Caki2 (cell line): ENCODE data around the gene PGAP1. TPM values are rescaled to one million over a fixed set of nuclear protein-coding genes. Genes with fewer than 3 reads are reported as not detected.
A peak's percentile ranks its signal among the peaks of the same experiment; 100 is the strongest.
"Not testable (repeated sequence)": the region's sequence is repeated elsewhere in the genome, so short reads cannot be mapped to it uniquely, and the experiment has no call there.

Experiments
- DNase-seq: peaks from one replicate; pipeline ENCODE4 v3.0.0-alpha.2; 2015; ENCODE audit warnings: low read depth
- in situ Hi-C: cut with HindIII; loops from 2 replicates; pipeline ENCODE4 v1.10.0; 2016; ENCODE audit warnings: low sequenced_read_pairs, low pct_unique_long_range_greater_than_20kb, mixed read lengths
- total RNA-seq: library from RNA; depleted of rRNA; stranded (reverse); fragments of >200 nt; shearing (Covaris generic); gene quantifications from 2 replicates; pipeline ENCODE4 v1.2.3, GENCODE V29; 2014; ENCODE audit warnings: low replicate concordance

The PGAP1 gene
- total RNA-seq, 1 experiment from 2014 or later: 1.5 TPM

DNA sequence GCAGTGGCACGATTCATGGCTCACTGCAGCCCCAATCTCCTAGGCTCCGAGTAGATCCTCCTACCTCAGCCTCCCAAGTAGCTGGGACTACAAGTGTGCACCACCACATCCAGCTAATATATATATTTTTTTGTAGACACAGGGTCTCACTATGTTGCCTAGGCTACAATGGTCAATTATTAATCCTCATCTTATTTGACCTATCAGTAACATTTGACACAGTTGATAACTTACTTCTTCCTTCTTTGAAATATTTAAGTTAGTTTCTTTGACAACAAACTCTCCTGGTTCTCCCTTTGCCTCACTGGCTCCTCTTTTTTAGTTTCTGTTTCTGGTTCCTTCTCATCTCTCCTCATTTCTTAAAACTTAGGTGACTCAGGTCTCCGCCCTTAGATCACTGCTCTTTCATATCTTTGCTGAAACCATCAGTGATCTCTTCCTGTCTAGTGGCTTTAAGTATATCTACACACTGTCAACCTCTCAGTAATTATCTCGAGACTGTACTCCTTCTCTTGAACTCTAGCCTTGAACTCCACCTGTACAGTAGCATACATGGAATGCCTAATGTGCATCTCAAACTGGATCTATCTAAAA, 11.5 kb downstream of the PGAP1 start:
- no peak for DNase-seq
- in situ Hi-C loops: no loop called here

DNA sequence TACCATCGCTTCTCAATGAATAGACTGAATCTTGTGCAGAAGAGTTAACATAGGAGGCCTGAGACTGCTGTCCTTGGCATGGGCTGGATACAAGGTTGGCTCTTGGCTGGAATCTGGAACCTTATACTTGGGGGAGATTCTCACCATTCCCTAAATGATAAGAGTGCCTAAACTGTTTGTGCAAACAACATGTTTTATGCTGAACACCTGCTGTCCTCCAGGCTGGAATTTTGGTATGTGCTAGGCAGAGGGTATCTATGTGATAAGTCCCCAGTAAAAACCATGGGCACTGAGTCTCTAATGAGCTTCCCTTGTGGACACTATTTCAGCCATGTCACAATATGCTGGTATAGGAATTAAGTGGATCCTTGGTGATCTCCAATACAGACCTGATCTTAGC, 12.8 kb downstream of the PGAP1 start:
- in situ Hi-C loops: no loop called here
- no peak for DNase-seq

DNA sequence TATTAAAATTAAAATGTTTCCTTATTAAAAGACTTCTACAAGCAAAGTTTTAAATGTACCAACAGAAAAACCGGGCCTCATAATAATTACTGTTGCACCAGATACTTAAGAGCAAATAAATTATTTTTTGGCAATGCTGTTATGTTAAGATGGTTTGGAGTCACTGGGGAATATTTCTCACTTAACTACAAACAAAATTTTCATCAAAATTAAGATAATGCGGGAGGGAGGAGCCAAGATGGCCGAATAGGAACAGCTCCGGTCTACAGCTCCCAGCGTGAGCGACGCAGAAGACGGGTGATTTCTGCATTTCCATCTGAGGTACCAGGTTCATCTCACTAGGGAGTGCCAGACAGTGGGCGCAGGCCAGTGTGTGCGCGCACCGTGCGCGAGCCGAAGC, 21.1 kb downstream of the PGAP1 start:
- in situ Hi-C loops, DNase-seq: not testable (repeated sequence)

DNA sequence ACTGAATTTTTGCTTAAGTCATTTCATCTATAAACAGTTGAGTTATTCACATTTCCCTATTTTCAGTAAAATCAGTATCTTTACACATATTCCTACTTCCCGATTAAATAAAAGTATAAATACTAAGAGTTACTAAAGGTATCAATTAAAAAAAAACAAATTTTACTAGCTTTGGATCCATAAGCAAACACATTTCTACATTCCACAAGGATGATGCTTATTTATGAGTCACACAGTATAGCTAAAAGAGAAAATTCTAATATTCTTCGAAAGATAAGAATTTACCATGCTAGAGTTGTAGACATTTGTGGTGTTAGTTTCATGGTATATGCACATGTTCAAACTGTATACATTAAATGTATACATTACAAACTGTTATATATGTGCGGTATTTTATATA, 23.7 kb downstream of the PGAP1 start:
- DNase-seq: no peak
- in situ Hi-C loops: no loop called here

DNA sequence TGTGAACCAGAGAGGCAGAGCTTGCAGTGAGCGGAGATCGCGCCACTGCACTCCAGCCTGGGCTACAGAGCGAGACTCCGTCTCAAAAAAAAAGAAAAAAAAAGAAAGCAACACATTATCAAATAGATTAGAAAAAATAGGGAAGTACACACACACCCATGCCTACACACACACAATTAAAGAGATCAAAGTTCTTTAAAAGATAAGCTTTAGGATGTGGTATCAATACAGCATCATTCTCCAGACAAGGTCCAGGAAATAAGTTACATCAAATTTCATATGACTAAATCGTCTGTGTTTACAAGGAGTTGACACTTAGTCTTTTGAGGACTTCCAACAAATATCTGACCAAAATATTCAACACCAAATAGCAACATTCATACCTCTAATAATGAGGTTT, 25.7 kb downstream of the PGAP1 start:
- DNase-seq: no peak
- in situ Hi-C loops: no loop called here

DNA sequence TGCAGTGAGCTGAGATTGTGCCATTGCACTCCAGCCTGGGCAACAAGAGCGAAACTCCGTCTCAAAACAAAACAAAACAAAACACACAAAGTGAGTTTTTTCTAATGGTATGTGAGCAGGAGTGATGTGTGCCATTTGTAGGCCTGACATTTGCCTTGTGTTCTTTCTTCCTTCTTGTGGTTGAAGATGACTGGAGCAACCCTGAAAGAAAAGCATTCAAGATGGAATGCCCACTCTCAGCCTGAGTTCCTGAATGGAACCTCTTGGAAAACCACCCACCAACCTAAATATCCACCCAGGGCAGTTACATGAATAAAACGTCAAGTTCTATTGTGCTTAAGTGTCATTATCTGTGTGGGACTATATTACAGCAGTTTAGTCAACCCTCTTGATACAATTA, 26.5 kb downstream of the PGAP1 start:
- DNase-seq: no peak
- in situ Hi-C loops: no loop called here

DNA sequence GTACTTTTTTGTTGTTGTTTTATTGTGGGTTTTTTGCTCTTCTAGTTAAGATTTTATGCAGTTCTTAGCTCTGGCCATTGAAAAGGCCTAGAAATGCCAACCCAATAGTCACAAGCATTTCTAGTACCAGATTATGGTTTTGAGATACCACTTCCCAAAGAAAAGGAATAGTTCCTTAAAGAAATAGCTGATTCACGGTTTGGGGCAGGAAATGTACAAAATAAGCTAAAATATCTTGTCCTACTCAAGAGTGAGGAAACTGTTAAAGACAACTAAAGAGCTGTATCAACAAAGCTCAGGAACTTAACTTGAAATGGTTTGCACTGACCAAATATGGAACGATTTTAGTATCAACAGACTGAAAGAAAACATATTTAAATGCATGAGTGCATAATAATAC, 35.4 kb downstream of the PGAP1 start:
- in situ Hi-C loops: no loop called here
- no peak for DNase-seq

DNA sequence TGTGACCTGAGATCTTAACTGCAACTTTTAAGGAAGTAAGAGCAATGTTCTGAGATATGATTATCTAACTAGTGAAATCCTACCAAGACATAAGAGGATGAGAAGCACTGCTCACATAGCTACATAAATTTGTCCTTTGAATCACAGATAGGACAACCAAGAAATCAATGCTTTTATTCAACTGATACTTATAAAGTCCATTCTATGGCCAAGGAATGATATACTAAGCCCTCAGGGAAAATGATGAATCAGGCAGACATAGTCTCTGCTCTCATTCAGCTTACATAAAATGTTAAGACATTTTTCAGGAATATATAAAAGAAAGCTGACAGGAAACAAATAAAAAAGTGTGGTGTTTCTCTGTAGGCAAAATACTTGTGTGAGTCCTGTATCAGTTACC, 39.1 kb downstream of the PGAP1 start:
- no peak for DNase-seq
- in situ Hi-C loops: no loop called here

DNA sequence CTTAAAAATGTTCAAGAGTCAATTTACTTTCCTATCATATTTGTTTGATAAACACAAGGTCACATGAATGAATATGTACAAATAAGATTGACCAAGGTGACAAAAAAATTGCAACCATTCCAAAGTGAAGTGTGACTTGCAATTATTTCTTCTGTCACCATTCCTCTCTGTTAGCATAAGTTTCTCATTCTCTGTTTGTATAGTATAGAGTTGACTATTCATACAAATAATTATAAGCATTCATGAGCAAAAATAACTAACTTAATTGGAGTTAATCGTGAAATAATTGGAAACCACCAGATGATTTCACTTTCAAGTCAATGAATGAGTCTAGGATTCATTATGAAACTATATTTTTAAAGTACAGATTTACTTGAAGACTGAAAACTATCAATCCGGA, 42.1 kb downstream of the PGAP1 start:
- DNase-seq: no peak

DNA sequence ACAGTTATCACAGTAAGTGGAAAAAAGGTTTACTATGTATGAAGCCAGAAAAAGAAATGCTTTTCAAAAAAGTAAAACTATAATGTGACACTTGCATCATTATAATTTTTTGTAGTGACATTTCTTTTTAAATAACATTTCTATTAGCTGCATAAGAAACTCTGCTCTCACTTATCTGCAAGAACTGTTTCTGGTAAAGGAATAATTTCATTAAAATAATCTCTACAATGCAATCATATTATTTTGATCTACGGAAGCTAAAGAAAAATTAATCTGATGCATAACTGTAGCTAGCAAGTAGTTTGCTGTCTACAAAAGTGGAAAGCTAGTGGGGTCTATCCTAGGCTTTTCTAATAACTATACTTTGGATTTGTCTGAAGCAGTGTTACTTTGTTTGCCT, 50.1 kb downstream of the PGAP1 start:
- DNase-seq: no peak
- in situ Hi-C loops: no loop called here

More for the DNA sequence above, 42.1 kb downstream of the PGAP1 start:
- in situ Hi-C loops: no loop called here

DNA sequence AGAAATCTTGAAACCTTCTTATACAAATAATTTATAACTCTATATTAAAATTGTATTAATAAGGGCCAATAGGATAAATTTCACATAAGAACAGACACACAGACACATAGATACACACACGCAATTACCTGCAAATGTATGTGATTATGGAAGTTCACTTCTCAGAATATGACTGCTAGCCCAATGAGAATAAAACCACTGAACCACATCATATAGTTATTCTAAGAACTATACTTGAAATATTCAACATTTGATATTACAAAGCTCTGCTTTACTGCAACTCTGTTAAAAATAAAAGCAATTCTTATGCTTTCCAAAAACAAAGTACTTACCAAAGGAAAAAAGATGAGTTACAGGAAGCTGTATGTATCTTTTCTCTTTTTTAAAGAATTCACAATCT, 51.1 kb downstream of the PGAP1 start:
- no peak for DNase-seq

DNA sequence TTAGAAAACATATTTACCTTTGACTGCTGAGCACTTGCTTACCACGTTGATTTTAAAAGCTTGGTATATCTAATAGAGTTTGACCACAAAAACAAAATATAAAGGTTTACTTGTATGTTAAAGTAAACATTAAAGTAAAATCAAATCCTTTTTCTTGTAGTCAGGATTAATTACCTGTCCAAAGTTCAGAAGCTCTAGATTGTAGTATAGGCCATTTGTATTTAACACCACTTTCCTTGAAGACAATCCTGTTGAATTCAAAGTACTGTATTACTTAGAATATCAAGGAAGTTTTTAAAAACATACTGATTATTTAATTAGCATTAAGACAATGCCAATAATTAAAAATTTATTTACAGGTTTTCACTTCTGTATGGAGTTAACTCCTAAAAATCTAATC, 53.0 kb downstream of the PGAP1 start:
- in situ Hi-C loops: no loop called here
- no peak for DNase-seq

More for the DNA sequence above, 51.1 kb downstream of the PGAP1 start:
- in situ Hi-C loops: no loop called here

DNA sequence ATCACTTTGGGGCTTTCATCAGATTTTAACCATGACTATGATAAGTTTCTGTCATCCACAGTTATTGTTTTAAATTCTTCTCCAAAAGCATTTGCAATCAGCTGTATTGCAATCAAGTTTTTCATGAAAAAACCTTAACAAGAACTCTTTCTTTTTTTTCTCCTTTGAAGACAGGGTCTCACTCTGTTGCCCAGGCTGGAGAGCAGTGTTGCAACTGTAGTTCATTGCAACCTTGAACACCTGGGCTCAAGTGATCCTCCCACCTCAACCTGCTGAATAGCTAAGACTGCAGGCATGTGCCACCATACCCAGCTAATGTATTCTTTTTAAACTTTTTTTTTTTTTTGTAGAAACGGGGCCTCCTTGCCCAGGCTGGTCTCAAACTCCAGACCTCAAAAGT, 71.9 kb downstream of the PGAP1 start:
- in situ Hi-C loops: no loop called here
- DNase-seq: no peak

DNA sequence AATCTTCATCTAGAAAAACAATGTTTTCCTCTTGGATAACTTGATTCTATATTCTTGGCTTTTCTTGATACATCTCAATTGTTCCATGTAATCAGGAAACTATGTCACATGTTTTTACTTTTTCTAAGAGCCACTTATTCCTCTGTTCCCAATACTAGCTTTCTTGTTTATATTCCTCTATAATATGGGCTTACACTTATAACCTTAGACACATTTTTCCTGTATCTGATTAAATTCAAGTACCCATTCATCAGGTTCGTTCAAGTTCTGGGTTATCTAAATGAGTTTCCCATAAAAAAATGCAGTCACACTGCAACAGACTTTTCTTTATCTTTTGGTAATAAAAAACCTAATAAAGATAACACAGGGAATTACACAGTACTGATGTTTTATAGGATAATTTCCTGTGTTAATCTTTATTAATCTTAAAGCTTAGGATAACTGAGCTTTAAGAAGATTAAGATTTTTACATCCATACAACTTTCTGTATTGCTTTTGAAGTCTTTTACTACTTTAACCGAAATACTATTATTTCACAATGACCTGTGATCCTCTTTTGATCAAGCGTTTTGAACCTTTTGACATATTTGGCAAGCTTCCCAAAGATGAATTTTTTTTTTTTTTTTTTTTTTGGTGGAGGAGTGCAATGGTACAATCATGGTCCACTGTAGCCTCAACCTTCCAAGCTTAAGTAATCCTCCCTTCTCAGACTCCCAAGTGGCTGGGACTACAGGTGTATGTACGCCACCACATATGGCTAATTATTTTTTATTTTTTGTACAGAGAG, 73.0 kb downstream of the PGAP1 start:
- in situ Hi-C loops: no loop called here
- DNase-seq: no peak

DNA sequence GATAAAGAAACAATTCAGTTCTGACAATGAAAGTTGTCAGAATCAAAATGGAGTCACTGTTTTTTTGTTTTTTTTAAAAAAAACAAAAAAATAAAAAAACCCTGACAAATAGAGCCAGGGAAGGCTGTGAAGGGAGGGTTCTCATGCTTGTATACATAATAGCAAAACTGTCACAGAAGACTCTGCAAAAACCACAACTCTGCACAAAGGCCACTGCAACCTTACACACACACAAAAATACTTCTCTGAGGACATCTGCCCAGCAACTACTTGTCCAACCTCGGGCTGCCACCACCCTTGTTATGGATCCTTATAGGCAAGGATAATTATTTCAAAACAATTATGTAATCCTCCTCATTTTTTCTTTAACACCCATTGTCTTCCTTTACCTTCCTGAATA, 75.4 kb downstream of the PGAP1 start:
- no peak for DNase-seq
- in situ Hi-C loops: no loop called here

DNA sequence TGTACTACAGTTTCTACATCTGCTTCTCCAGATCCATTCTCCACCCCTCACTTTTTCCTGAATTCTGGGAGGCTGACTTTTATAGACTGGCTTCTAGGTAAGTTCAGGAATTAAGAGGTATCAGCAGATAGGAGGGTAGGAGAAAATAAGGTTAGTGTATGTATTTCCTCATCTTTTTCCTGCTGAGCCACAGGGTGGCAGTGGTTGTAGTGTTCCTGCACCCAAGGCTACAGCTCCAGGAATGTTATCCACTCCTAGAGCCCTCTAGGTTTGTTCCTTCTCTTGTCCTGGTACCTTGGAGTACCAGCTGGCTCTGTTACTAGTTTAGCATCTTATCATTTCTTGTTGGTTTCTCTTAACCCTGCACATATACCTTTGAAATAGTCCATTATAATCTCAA, 76.6 kb downstream of the PGAP1 start:
- DNase-seq: peak; percentile 23
- in situ Hi-C loops: no loop called here

DNA sequence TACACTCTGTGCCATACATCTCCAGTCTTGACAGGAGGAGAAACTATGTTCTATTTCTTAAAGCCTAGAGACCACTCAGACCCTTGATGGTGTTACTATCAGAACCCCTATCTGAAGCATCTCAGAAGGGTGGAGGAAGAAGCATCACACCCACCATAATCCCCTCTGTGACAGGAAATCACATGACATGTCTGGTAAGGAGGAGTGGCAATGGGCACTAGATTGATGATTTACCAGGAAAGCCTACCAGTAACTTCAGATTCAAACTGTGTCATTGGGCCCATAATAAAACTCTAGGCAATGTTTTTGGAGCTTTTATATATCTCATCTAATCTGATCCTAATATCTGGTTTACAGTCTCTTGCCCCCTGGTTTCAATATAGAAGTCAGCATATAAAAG, 80.2 kb downstream of the PGAP1 start:
- DNase-seq: no peak
- in situ Hi-C loops: no loop called here

DNA sequence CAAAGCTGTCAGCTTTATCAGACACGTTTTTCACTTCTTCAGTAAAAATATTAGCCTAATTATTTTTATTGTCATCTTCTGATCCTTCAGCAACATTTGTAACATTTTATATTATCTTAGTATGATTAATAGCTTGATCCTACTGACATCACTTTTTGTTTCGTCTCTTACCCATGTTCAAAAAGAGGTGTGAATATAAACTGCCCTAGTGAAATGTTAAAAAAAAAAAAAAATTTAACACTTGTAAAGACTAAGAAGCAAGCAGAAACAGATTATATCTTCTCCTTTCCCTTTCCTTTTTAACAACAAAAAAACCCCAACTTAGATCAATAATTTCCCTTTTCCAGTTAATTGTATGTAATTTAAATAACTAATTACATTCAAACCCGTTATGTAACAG, 81.1 kb downstream of the PGAP1 start:
- in situ Hi-C loops: no loop called here
- DNase-seq: no peak

DNA sequence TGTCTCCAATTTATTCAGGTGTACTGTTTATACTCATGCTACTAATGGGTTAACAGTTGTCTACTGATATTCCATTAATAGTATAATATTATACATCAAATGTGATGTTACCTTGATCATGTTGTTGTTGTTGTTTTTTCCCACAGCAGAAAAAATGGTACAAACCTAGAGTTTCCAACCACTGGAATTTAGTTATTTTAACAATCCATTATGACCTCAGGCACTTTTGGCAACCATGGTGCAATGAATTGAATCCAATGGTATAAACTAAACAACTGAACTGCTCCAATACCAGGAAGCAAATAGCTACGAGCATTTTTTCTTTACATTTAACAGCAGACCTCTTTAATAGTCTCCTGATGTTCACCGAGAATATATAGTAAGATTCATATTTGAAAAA, 86.3 kb downstream of the PGAP1 start:
- in situ Hi-C loops: no loop called here
- DNase-seq: no peak

DNA sequence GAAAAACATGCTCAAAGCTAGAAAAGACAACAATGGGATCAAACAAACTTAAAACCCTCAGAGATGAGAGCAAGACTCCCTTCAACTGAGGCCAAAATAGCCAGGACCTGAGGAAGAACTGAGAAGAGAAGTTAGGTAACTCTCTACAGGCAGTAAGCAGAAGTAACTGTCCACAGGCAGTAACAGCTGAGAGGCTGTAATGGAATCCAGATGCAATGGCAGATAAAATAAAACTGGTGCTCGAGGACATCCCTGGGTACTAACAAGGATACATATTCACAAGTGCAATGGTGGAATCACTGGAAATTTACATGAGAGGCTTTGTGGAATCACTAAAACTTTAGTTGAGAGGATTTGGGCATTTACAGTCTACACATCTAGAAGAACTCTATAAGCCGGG, 86.9 kb downstream of the PGAP1 start:
- DNase-seq: no peak
- in situ Hi-C loops: no loop called here
